T follicular helper cell (primary cell): ENCODE data around the gene THUMPD3.

Source experiments
- DNase-seq: peaks from one replicate; pipeline ENCODE4 v3.0.0-alpha.2; 2020; ENCODE audit warnings: low read depth

THUMPD3 gene

GRCh38 chr3:9397906-9398699 lies 35.2 kb downstream of the THUMPD3 start:
- peak; percentile 35 for DNase-seq

- no peak for DNase-seq
Measured at GRCh38 chr3:9398700-9399336, 36.0 kb downstream of the THUMPD3 start.

GRCh38 chr3:9399337-9399703 lies 36.5 kb downstream of the THUMPD3 start:
- no peak for DNase-seq

GRCh38 chr3:9399746-9400145 lies 36.9 kb downstream of the THUMPD3 start:
- DNase-seq, result no peak

GRCh38 chr3:9400616-9401015 lies 37.8 kb downstream of the THUMPD3 start:
- DNase-seq, result no peak

- DNase-seq, result no peak
Measured at GRCh38 chr3:9401986-9402385, 39.1 kb downstream of the THUMPD3 start.

- DNase-seq, result no peak
Measured at GRCh38 chr3:9402410-9403228, 39.8 kb downstream of the THUMPD3 start.

GRCh38 chr3:9403463-9403862 lies 40.6 kb downstream of the THUMPD3 start:
- DNase-seq, result no peak

GRCh38 chr3:9404680-9405079 lies 41.8 kb downstream of the THUMPD3 start:
- no peak for DNase-seq

- no peak for DNase-seq
Measured at GRCh38 chr3:9405756-9406155, 42.9 kb downstream of the THUMPD3 start.

GRCh38 chr3:9406856-9407626 lies 44.2 kb downstream of the THUMPD3 start:
- DNase-seq, result no peak

- DNase-seq, result no peak
Measured at GRCh38 chr3:9408061-9408460, 45.2 kb downstream of the THUMPD3 start.

- DNase-seq, result no peak
Measured at GRCh38 chr3:9408546-9408945, 45.7 kb downstream of the THUMPD3 start.

- no peak for DNase-seq
Measured at GRCh38 chr3:9409981-9410854, 47.4 kb downstream of the THUMPD3 start.

- DNase-seq, result no peak
Measured at GRCh38 chr3:9411302-9411701, 48.4 kb downstream of the THUMPD3 start.

GRCh38 chr3:9412293-9412692 lies 49.4 kb downstream of the THUMPD3 start:
- no peak for DNase-seq

- DNase-seq, result no peak
Measured at GRCh38 chr3:9414826-9415225, 52.0 kb downstream of the THUMPD3 start.

GRCh38 chr3:9415485-9416138 lies 52.8 kb downstream of the THUMPD3 start:
- DNase-seq, result no peak

- no peak for DNase-seq
Measured at GRCh38 chr3:9416139-9416780, 53.4 kb downstream of the THUMPD3 start.
